MV-4-11 (cell line): ENCODE results near the gene PNMA8A.
A peak's percentile ranks its signal among the peaks of the same experiment; 100 is the strongest.

Experiments
- DNase-seq: peaks from one replicate; lab custom pipeline; 2025; lab: John Stamatoyannopoulos, UW

The PNMA8A gene

DNA sequence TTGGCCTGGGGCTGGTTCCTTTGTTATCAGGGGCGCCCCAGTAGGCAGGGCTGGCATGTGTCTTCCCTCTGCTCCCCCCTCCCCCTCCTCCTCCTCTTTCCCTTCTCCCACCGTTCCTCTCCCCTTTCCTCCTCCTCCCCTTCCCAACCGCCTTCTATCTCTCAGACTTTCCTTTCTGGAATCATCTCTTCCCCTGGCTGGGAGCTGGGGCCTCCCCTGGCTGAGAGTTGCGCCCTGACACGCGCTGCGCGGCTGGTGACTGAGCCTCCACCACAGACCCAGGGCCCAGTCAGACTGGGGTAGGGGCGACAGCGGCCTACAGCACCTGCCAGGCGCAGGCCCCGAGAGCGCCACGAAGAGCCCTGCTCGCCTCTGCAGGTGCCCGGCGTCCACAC, 21.5 kb upstream of the PNMA8A start:
- DNase-seq = no peak

DNA sequence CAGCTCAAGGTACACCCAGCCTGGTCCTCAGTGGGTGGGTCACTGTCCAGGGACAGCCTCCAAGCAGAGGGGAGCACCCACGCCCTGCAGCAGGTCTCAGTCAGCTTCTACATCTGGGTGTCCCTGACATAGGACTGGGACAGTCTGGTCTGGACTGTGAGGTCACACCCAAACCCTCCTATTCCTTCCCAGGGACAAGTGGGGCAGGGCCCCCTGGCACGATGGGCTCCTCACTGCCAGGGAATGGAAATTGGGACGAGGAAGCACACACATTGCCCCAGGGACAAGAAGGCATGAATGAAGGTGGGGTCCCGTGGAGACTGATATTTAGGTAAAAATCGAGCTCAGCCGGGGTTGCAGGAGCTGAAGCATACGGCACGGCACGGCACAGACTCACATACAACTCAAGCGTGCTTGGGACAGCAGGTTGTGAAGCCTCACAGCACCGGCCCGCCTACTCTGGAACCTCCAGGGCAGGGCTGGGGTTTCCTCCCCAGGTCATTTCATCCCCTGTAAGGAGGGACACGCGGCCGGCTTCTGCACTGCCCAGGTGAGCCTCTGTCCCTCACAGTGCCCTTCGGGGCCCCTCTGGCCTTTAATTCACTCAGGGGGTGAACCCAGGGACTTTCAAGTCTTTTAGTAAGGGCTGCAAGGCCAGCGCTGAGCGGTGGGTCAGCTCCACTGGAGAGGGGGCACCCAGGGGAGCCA, 20.8 kb upstream of the PNMA8A start:
- DNase-seq = no peak

DNA sequence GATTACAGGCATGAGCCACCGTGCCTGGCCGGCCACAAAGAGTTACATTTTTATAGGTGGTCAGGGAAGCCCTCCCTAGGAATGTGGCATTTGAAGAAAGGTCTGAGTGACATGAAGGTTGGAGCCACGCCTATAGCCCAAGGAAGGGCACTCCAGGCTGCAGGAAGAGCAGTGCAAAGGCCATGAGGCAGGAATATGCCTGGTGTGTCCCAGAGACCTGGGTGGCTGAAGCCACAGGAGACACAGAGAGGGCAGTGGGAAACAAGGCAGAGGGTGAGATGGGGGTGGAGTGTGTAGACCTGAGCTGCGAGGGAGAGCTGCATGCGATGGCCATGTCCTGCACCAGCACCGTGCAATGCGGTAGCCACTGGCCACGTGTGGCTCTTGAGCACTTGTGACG, 19.4 kb upstream of the PNMA8A start:
- DNase-seq = no peak

DNA sequence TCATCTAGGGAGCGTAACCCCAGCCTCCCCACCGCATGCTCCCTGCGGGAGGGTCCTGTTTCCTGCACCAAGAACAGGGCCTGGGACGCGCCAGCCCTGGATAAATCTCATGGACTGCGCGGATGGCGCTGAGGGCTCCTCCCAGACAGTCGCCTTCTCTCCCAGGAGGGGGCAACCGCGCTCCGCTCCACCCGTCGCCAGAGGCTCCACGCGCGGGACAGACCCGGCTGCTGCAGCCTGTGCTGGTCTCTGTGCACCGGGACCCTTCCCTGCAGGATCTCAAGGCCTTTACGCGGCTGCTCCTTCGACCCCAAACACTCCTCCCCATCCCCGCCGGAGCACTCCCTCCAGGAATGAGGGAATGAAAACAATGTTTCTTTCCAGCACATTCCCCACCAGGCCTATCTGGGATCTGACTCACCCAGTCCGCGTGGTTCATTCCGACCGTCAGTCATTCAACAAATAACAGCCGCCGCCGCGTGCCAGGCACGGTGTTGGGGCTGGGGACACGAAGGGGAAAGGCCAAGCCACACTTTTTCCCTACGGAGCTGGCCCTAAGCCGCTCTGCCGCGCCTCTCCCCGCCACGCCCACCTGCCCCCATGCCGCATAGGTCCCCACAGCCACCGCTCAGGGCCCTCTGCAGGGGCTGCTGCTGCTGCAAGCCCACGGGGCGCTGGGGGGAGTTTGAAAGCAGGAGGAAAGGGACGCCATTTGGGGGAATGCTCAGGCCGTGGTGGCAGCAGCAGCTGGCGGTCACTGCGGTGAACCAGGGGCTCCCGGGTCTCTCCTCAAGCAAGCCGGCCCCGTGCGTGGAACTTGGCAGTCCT, 18.3 kb upstream of the PNMA8A start:
- peak; percentile 35 for DNase-seq

DNA sequence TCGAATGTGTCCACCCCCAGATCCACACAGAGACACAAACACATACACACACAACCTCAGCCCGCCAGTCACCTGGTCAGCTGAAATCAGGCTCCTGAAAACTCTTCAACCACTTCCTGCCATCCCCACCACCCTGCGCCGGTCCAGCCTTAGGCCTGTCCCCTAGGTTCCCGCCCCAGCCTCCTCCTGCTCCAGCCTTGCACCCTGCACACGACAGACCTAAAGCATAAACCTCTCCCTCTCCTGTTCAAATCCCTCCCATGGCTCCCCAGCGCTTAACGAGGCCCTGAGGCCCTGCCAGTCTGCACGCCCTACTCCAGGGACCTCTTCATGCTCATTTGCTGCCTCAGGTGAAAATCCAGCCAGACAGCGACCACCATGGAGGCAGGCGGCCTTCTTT, 17.2 kb upstream of the PNMA8A start:
- no peak for DNase-seq

DNA sequence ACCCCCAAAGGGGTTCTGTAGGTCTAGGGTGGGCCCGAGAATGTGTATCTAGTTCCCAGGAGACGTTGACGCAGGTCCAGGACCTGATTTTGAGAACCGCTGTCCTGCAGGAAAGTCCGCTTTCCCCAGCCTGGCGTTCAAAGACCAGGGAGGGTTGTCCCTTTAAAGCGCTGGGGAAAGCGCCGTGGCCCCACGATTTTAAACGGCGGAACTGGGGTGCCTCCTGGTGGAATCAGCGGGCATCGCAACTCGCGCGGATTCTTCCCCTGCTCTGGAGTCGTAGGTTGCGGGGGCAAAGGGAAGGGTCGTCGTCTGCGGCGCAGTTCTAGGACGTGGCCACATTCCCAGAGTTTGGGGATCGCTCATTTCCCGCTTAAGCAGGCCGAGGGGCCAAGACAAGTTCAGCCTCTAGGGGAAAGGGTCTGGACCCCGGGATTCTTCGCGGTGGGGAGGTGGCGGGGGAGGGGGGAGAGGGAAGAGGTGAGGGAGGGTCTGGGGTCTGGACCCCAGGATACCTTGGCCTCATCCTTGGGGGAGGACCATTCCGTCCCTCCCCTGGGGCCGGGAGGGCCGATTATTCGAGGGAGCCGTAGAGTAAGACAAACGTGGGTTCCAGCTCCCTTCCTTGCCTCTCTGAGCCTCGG, 16.6 kb upstream of the PNMA8A start:
- peak; percentile 47 for DNase-seq

DNA sequence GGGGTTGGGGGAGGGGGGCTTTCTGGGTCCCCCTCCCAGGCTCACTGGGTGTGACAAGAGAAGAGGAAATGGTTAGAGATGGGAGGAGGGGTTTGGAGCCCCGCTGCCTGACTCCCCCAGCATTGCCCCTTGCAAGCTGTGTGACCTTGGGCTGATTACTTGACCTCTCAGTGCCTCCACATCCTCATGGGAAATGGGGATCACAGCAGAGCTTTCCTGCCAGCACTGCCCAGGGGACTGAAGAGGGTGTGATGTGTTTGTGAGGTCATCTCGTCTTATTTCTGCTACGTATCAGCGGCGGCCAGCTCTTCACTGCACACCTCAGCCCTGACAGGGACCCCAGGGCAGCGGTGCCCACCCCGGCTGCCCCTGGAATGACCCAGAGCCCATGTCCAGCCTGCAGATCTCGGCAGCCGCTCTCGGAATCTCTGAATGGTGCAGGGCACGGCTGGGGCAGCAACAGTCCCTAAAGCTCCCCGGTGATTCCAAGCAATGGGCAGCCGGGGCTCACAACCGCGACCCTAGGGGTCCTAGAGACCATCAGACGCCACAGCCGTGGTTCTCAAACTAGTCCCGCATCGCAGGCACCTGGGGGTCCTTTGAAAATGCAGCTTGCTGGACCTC, 15.9 kb upstream of the PNMA8A start:
- DNase-seq = no peak

DNA sequence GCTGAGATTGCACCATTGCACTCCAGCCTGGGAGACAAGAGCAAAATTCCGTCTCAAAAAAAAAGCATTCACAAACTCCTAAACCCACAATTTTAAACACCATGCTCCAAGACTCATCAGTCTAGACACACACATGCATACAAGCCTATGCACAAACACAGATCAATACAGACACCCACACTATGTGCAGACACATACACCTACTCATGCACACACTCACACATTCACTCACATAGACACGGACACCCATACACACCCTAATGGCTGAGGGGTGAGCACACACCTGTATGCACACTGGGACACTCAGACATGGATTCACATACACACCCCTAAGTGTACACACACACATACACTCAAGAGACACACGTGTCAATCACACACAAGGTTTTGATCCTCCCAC, 15.0 kb upstream of the PNMA8A start:
- DNase-seq = no peak

DNA sequence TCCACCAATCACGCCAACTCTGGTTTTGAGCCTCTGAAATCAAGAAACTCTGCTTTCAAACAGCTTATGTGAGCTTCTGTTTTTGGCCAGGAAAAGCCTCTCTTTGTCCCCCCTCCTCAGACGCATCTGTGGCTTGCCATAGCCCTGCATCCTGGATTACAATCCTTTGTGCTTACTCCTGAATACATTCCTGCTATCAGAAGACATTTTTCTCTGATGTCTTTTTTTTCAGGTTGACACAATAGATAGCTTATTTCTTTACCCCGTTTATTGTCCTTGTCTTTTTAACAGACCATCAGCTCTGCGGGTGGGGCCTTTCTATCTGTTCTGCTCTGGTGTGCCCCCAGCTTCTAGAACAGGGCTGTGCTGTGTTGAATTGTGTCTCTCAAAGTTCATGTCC, 13.3 kb upstream of the PNMA8A start:
- no peak for DNase-seq

DNA sequence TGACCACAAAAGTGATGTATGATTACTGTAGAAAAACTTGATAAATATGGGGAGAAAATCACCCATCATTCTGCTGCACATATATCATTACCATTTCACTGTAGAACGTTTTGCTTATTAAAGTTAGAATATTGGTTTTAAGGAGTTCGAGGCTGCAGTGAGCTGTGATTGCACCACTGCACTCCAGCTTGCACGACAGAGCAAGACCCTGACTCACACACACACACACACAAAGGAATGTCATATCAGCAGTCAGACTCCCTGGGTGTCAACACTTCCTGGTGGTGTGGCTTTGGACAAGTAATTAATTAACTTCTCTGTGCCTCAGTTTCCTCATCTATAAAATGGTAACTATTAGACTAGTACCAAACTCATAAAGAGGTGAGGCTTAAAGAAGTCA, 11.3 kb upstream of the PNMA8A start:
- DNase-seq = no peak

DNA sequence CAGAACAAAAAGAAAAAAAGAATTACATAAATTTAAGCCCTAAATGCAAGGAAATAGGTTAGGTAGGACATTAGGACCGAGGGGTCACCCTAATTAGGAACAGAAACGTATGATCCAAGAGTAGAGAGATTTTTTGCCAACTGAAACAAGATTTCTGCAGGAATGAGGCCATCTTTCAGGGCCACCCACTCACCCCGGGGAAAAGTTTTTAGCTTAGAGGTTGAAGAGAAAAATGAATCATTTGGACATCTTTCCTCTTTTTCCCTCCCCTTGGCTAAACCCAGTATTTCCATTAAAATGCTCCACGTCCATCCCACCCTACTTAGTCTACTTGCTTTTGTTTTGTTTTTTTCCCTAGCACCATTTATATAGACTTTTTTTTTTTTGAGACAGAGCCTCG, 10.6 kb upstream of the PNMA8A start:
- no peak for DNase-seq

DNA sequence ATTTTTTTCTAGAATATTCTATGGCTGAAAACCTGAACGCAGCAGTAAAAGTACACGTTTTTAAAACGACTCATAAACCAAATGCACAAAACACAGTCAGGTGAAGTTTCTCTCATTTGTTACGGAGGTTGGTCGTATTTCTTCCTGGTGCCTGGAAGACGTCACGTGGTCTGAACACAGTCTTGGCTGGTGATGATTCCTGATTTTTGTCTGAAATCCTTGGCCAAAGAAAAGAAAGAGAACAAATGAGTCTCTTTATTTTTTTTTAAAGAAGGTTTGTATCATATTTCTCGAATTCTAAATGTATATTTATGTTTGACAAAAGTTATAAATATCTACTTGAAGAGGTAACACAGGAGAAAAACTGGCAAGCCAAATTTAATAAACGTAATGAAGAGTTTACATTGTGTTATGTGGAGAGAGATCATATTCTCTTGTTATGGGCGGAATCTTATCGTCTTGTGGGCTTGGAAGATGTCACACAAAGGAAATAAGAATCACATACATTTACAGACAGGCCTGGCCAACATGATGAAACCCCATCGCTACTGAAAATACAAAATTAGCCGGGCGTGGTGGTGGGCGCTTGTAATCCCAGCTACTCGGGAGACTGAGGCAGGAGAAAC, 10.0 kb upstream of the PNMA8A start:
- no peak for DNase-seq

DNA sequence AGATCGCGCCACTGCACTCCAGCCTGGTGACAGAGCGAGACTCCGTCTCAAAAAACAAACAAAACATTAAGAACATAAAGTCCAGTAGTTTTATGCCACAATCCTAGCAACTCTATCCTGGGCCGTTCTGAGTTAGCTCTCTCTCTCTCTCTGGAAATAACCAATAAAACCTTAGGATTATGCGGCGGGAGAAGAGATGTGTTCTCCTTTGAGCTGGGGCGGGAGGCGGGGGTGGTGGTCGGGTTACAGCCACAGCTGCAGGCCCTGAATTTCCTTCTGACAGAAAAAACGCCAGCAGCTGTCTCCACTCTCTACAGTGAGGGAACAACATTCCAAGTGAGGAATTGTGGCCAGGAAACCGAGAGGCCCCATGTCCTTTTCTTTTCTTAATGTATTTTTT, 9.1 kb upstream of the PNMA8A start:
- no peak for DNase-seq

DNA sequence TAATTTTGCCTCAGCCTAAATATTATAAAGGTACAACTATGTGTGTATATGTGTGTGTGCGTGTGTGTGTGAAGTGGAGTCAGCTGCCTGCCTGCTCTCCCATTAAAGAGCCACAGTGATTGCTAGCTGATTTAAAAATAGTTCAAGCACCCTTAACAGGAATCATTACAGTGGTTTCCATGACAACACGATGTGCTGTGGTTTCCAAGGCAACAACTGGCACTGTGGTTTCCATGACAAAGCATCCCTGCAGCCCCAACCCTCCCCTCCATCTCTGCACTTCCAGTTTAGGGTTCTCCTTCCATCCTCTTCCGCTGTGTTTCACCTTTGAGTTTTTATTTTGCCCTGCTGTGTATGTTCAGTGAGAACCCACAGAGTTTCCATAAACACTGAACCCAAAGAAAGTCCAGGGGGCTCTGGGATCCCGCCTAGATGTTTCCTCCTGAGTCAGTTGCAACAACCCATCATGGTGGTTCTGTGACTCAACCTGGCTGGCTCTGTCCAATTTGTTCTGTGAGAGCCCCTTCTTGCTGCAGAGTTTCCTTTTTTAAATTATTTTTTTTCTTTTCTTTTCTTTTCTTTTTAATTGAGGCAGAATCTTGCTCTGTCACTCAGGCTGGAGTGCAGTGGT, 7.1 kb upstream of the PNMA8A start:
- peak; percentile 72 for DNase-seq

DNA sequence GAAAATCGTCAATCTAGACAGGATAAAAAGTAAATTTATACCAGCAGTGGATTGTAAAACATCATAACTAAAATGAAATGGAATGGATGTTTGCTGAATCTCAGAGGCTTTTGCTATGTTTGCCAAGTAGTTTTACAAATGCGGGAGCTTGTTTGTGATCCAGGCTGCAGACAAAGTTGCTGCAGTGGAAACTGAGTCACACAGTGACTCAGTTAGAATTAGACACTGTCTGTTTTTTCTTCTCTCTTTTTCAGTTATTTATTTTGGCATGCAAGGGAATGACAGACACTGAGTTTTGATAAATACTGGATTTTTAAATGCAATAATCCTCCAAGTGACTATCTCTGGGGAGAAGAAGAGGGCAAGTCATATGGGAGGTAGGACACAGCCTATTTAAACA, 4.6 kb upstream of the PNMA8A start:
- no peak for DNase-seq

DNA sequence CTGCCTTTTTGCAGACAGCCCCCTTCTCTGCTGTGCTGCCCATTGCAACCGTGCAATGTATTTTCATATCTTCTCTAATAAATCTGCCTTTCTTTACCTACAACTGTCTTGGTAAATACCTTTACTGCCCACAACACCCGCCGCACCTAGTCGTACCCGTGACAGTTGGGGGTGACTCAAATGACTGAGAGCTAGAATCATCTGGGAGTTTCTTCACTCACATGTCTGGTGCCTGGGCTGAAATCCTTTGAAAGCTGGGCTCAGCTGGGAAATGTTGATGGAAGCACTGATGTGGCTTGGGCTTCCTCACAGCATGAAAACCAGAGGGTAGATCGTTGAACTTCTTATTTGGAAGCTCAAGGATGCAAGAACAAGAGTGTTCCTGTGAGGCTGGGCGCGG, 2.8 kb upstream of the PNMA8A start:
- no peak for DNase-seq

DNA sequence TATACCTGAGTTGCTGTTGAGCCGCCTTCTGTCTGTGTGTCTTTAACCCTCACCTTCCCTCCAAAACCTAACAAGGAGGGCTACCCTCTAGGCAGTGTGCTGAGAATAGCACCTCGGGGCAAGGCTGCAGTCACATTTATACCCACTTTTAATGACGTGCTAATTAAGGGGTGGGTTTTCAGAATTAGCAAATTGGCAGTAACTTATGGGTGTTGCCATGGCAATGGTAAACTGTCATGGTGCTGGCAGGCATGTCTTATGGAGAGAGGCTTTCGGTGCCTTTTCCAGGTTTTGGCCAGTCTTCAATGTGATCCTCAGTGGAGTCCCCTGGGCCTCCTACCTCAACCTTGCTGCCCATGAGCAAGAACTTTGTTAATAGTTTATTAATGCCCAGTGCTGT, 1.2 kb upstream of the PNMA8A start:
- no peak for DNase-seq

DNA sequence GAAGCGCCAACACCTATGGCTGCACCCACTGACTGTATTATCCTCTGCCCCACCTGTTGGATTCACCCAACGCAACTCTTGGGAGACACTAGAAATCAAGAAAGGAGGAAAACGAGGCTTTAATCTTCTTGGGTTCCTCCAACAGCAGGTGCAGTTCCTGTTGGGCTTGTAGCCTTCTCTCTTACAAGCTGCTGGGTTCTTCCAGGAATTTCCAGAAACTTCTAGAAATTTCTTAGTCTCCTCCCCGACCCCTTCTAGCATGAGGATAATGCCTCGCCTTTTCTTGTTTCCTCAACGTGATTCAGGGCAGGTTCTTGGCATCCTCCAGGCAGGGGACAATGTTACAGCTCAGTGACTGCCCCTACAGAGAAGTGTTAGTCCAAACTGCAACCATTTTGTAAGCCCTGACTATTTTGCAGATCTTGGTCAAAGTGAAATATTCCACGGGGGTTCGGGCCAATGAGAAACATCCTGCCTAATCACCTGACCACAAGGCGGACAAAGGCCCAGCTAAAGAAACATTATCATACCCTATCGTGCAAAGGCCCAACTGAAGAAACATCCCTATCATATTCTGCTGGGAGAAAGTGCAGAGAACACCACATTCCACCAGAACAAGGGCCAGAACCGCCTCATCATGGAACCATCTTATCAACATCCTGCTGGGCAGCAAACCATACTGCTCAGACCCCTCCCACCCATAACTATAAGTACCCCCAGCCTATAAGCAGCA, 614 bp upstream of the PNMA8A start:
- DNase-seq = no peak

DNA sequence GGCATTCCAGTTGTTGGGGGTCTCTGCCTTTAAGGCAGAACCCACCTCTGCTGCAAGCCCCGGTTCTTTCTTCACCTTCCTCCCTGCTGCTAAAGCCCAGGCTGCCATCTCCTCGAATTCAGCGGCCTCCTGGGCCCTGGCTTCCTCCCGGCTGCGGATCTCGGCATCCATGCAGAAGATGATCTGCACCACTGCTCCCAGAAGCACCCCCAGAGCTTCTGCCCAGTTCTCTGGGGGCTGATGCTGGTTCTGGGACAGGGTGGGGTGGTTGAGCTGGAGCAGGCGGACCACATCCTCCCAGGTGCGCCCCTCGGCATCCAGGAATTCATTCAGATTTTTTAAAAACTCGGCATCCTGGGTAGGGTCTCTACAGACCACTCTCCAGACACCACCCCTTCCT, 987 bp downstream of the PNMA8A start:
- DNase-seq = no peak

DNA sequence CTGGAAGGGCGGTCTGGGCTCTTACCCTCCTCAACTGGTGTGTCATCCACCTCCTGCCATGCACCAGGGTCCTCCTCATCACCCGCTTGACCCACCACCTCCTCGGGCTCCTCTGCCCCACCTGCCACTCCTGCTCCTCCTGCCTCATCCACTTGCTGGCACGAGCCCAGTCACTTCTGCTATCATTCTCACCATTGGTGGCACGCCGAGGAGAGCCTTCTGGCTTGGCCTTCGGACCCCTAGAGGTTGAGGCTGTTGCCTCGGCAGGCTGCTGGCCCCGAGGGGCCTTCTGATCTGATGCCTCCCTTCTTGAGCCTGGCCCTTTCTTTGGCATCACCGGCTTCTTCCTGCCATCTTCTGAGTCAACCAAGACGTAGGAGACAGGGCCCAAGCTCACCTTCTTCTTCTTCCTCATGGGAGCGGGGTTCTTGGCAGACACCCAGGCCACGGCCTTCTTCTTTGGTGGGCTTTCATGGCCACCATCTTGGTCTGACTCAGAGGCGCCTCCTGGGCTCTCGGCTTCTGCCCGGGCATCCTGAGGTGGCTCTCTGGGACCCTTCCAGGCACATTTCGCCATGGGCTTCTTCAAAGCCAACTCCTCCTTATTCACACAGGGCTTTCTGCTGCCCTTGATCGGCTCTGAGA, 1.7 kb downstream of the PNMA8A start:
- no peak for DNase-seq
